OCI-LY7 (cell line): ENCODE data around the gene PSMG4. TPM values are rescaled to one million over a fixed set of nuclear protein-coding genes. Genes with fewer than 3 reads are reported as not detected.

ENCODE experiments used
- BruUV-seq: library from RNA; stranded (reverse); fragments of 400-500 nt; replicated peaks from 2 replicates; lab custom pipeline; 2021; lab: Mats Ljungman, UMichigan
- CTCF ChIA-PET: fragments of 300-600 bp; sonication (Branson Sonifier 250); formaldehyde crosslinking; loops from one replicate; lab custom pipeline; 2022; ENCODE audit warnings: antibody characterized with exemption; ENCODE audit not compliant: unreplicated experiment; lab: Charles Lee
- POLR2A ChIA-PET: fragments of 300-600 bp; sonication (Branson Sonifier 250); formaldehyde crosslinking; loops from one replicate; lab custom pipeline; 2022; ENCODE audit warnings: antibody characterized with exemption; lab: Charles Lee
- DNase-seq: peaks from one replicate; pipeline ENCODE4 v3.0.0-alpha.2; 2015; ENCODE audit warnings: low spot score
- H2AFZ ChIP-seq: fragments of 200-600 bp; sonication (generic), shearing (Covaris generic); 2 replicates; pipeline ENCODE4 v1.6.1; 2014; ENCODE audit warnings: mild to moderate bottlenecking, antibody characterized with exemption, low read length, moderate library complexity
- H3K27ac ChIP-seq: fragments of 200-600 bp; sonication (generic); 2 replicates; pipeline ENCODE4 v1.5.1; 2014; ENCODE audit warnings: mixed run types, low read depth, mild to moderate bottlenecking, moderate library complexity, low read length, inconsistent platforms; ENCODE audit not compliant: poor library complexity, severe bottlenecking
- H3K36me3 ChIP-seq: fragments of 200-600 bp; sonication (generic); 2 replicates; pipeline ENCODE4 v1.6.1; 2014; ENCODE audit warnings: mild to moderate bottlenecking, antibody characterized with exemption, low read length, moderate library complexity, mixed read lengths; ENCODE audit not compliant: insufficient read depth
- H3K4me1 ChIP-seq: fragments of 200-600 bp; sonication (generic); 2 replicates; pipeline ENCODE4 v1.5.1; 2014; ENCODE audit warnings: mild to moderate bottlenecking, low read length; ENCODE audit not compliant: insufficient read depth, poor library complexity, severe bottlenecking
- H3K4me2 ChIP-seq: fragments of 200-600 bp; sonication (generic); 2 replicates; pipeline ENCODE4 v1.6.1; 2014; ENCODE audit warnings: mild to moderate bottlenecking, low read length
- H3K4me3 ChIP-seq: fragments of 200-600 bp; sonication (generic); 2 replicates; pipeline ENCODE4 v1.5.1; 2014; ENCODE audit warnings: mild to moderate bottlenecking, low read depth, low read length; ENCODE audit not compliant: poor library complexity, severe bottlenecking
- H3K79me2 ChIP-seq: fragments of 200-600 bp; sonication (generic); 2 replicates; pipeline ENCODE4 v1.6.1; 2016; ENCODE audit warnings: low read depth, mild to moderate bottlenecking, low read length, moderate library complexity, mixed read lengths; ENCODE audit not compliant: insufficient read depth
- H3K9me2 ChIP-seq: fragments of 200-600 bp; sonication (generic); 2 replicates; pipeline ENCODE4 v1.6.1; 2016; ENCODE audit warnings: mild to moderate bottlenecking, low read length, mixed read lengths; ENCODE audit not compliant: insufficient read depth
- H3K9me3 ChIP-seq: fragments of 200-600 bp; sonication (generic); 2 replicates; pipeline ENCODE4 v1.6.1; 2014; ENCODE audit warnings: mild to moderate bottlenecking, mixed run types, low read length, mixed read lengths
- H4K20me1 ChIP-seq: fragments of 200-600 bp; sonication (generic); 2 replicates; pipeline ENCODE4 v1.6.1; 2014; ENCODE audit warnings: mild to moderate bottlenecking, antibody characterized with exemption, low read length, moderate library complexity, mixed read lengths; ENCODE audit not compliant: insufficient read depth
- CTCF ChIP-seq: fragments of 200-600 bp; sonication (generic); conservative IDR thresholded peaks from 2 replicates; pipeline ENCODE4 v1.5.1; 2014; ENCODE audit warnings: mild to moderate bottlenecking, antibody characterized with exemption, low read length, moderate library complexity, mixed read lengths
- EZH2phosphoT487 ChIP-seq: fragments of 200-600 bp; sonication (generic); IDR thresholded peaks from 2 replicates; pipeline ENCODE4 v1.6.1; 2018; ENCODE audit warnings: low read depth, borderline replicate concordance, mild to moderate bottlenecking, mixed run types, antibody characterized with exemption, low read length, moderate library complexity, mixed read lengths
- intact Hi-C: fragments of 100-400 bp; cut with micrococcal nuclease; formaldehyde crosslinking; loops from one replicate; pipeline ENCODE4 v1.10.0; 2022; ENCODE audit not compliant: unreplicated experiment
- total RNA-seq, 2 experiments: library from RNA; depleted of rRNA in 1 of 2; stranded (reverse); fragments of >200 nt in 1 of 2; shearing (Covaris generic) in 1 of 2; gene quantifications; 2 replicates each; pipeline ENCODE4 v1.2.3, GENCODE V29; 2014 to 2022

PSMG4 gene
- total RNA-seq, 2 experiments from 2014 or later = 48.9 to 65.4 TPM

GRCh38 chr6:3303795-3304411 lies 45.2 kb downstream of the PSMG4 start:
- DNase-seq = no peak
- no peak overlapping the region for H2AFZ ChIP-seq
- H3K4me2 ChIP-seq = no peak overlapping the region
- TF ChIP-seq EZH2phosphoT487 = no peak
- TF ChIP-seq CTCF = no peak
- H3K9me2 ChIP-seq = no peaks in the 10 kb centered on the region
- ChIA-PET CTCF (no interaction called here), POLR2A (no interaction called here)
- no peak overlapping the region for H3K4me3 ChIP-seq
- no TSS peak for BruUV-seq
- no peaks in the 10 kb centered on the region for H3K36me3 ChIP-seq
- H4K20me1 ChIP-seq = no peaks in the 10 kb centered on the region
- no peaks in the 10 kb centered on the region for H3K9me3 ChIP-seq
- no peaks in the 10 kb centered on the region for H3K79me2 ChIP-seq
- no peak overlapping the region for H3K27ac ChIP-seq
- intact Hi-C loops = no loop called here
- no peaks in the 10 kb centered on the region for H3K4me1 ChIP-seq

GRCh38 chr6:3304500-3305215 lies 45.9 kb downstream of the PSMG4 start:
- intact Hi-C loops = no loop called here
- Histone ChIP-seq H4K20me1 (no peaks in the 10 kb centered on the region), H3K27ac (no peak overlapping the region), H3K9me2 (no peaks in the 10 kb centered on the region), H3K4me3 (no peak overlapping the region), H3K4me1 (no peaks in the 10 kb centered on the region), H3K79me2 (no peaks in the 10 kb centered on the region), H3K36me3 (no peaks in the 10 kb centered on the region), H2AFZ (no peak overlapping the region), H3K9me3 (no peaks in the 10 kb centered on the region), H3K4me2 (no peak overlapping the region)
- CTCF ChIA-PET = no interaction called here
- TF ChIP-seq CTCF = no peak
- TF ChIP-seq EZH2phosphoT487 = no peak
- POLR2A ChIA-PET = no interaction called here
- DNase-seq = no peak
- BruUV-seq = no TSS peak

GRCh38 chr6:3305216-3305565 lies 46.4 kb downstream of the PSMG4 start:
- Histone ChIP-seq H3K9me3 (no peaks in the 10 kb centered on the region), H3K36me3 (no peaks in the 10 kb centered on the region), H3K9me2 (no peaks in the 10 kb centered on the region), H3K79me2 (no peaks in the 10 kb centered on the region), H3K4me3 (no peak overlapping the region), H2AFZ (no peak overlapping the region), H3K27ac (no peak overlapping the region), H4K20me1 (no peaks in the 10 kb centered on the region), H3K4me2 (no peak overlapping the region), H3K4me1 (no peaks in the 10 kb centered on the region)
- ChIA-PET CTCF (no interaction called here), POLR2A (no interaction called here)
- BruUV-seq = no TSS peak
- no peak for TF ChIP-seq CTCF
- no peak for TF ChIP-seq EZH2phosphoT487
- intact Hi-C loops = no loop called here
- no peak for DNase-seq
